Stimulated activated CD8-positive, alpha-beta memory T cell treated with anti-CD3 and anti-CD28 coated beads, Interleukin-7, amount 100 ng/mL, for 48 hours (primary cell): ENCODE measurements around the gene DAP.
"Not testable (repeated sequence)": the region's sequence is repeated elsewhere in the genome, so short reads cannot be mapped to it uniquely, and the experiment has no call there.

ENCODE experiments used
- DNase-seq, 2 donors: peaks; one replicate each; pipeline ENCODE4 v3.0.0-alpha.2; 2020; ENCODE audit warnings: low read depth in 1 of 2; ENCODE audit errors: extremely low read depth in 1 of 2

Gene DAP

GRCh38 chr5:10761185-10761932 lies at the start of gene DAP:
DAP (minus strand) TSS chr5:10761234; CDS start chr5:10761068, 166 bp downstream.
- DNase-seq = peak; percentile 68 to 72

- DNase-seq = no peak
These were observed 47.6 kb upstream of the DAP start for GRCh38 chr5:10808347-10809226.

DNA sequence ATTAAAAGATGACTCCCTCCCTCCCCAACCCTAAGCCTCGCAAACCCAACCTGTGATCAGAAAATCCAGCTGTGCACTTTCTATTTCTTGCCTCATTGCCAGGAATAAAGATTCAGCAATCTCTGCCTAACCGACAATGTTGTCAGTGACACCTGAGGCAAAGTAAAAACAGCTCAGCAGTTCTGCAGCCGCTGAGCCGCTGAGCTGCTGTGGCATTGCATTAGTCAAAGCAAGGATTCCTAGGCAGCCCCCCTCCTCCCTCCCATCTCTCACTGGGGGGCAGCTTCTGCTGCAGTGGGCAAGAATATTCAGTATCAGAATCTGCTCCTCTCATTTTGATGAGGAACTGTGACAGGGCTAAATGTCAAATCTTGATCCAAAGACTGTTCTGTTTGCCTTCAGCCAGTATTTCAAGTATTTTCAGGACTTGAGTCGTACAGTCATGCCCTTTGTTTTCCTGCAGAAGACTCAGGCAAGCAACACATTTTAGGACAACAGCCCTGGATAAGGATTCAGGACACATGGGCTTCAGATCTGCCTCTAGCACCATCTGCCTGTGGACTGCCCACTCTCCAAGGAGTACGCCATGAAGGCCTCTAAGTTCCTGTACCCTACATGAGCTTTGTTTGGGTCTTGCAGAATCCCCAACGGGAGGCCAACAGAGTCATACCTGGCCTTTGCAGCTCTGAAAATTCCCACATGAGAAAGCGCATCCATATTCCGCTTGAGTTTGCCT lies 41.1 kb upstream of the DAP start:
- no peak for DNase-seq

DNA sequence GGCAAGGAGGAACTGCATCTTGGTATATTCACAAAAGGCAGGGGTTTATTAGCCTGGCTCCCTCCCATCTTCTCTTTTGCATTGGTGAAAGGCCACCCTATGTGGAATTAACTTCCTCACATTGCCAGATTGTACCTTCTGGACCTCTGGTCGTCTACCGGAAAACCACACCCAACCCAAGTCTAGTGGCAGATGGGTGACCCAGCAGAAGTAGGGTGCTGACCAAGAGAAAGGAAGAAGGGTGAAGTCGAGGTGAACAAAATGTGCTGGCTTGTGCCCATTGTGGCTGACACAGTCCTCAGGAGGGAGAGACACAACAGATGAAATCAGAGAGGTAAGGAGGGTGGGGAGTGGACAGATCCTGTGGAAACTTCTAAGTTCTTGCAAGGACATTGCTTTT lies 39.8 kb upstream of the DAP start:
- no peak for DNase-seq

GRCh38 chr5:10797261-10797660 lies 36.2 kb upstream of the DAP start:
- DNase-seq = no peak

- no peak for DNase-seq
These were observed 32.8 kb upstream of the DAP start for GRCh38 chr5:10793785-10794184.

DNA sequence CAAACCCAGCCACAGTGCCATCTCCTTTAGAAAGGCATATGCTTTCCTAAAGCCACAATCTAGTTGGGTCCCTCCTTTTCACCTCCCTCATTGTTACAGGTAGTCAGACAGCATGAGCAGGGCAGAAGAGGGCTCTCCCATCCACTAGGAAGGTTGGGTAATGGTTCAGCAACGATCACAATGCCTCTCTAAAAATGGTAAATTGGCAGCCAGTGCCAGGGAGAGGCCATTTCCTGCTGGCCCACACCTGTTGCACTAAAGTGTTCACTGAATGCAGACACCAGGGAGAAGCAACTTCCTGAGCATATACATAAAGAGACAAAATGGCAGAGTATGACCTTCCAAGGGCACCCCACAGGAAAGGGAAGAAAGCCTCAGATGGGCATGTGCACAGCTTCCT lies 31.3 kb upstream of the DAP start:
- no peak for DNase-seq

GRCh38 chr5:10789726-10790125 lies 28.7 kb upstream of the DAP start:
- no peak for DNase-seq

DNA sequence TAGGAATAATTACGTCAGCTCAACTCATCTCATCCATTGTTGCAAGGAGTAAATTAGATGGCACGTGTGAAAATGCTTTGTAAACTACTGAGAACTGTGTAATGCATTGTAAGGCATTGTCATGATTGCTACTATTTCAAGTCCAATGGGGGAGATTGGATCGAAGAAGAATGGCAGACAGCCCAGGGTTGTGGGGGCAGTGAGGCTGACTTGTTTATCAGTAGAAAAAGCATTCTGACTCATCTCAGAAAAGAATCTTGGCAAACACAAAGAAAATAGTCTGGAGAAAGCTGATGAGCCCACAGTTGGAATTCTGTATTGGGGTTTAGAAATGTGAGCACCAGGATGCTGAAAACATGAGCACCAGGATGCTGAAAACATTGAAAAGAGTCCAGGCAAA lies 28.0 kb upstream of the DAP start:
- no peak for DNase-seq

GRCh38 chr5:10788358-10788757 lies 27.3 kb upstream of the DAP start:
- no peak for DNase-seq

GRCh38 chr5:10786835-10787234 lies 25.8 kb upstream of the DAP start:
- no peak for DNase-seq

- DNase-seq = not testable (repeated sequence)
These were observed 19.2 kb upstream of the DAP start for GRCh38 chr5:10780208-10780607.

- DNase-seq = no peak
These were observed 18.6 kb upstream of the DAP start for GRCh38 chr5:10779592-10779991.

- no peak for DNase-seq
These were observed 17.3 kb upstream of the DAP start for GRCh38 chr5:10778179-10778910.

DNA sequence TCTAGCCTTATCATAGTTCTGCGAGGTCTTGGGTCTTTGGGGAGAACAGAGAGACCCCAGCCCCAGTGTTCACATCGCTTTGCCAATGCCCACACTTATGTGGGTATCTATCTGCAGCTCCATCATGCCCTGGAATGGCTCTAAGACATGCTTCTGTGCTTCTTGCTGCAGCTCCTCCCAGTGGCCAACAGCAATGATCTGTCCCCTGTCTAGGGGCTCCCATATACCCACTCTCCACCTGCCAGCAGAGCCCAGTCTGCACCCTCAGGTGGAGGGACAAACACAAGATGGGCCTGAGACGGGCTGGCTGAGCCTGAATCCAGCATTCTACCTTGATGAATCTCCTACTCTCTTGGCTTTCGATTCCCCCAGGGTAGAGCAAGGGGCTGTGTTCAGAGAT lies 14.6 kb upstream of the DAP start:
- DNase-seq = no peak

GRCh38 chr5:10772901-10773585 lies 12.0 kb upstream of the DAP start:
- DNase-seq = no peak

DNA sequence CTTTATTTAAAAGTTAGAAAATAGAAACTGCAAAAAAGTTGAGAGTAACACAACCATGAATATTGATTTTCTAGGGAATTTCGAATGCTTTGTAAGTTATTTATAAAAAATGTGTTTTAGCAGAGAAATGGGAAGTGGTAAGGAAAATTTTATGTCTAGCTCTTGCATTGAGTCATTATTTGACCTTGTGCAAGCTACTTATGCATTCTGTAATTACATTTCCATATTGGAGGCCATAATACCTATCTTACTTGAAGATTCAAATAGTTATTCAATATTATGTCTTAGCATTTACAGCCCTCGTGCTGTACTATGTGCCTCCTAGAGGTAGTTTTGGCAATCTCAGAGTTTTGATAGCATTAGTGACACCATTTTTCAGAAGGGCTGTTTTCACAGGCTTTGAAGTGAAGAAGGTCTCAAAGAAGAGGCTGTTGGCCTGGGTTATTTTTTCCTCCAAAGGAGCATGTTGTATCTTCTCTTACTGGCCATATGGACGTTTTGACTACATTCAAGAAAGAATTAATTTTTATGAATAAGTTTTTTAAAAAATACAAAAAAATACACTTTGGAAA lies 7.4 kb upstream of the DAP start:
- no peak for DNase-seq

DNA sequence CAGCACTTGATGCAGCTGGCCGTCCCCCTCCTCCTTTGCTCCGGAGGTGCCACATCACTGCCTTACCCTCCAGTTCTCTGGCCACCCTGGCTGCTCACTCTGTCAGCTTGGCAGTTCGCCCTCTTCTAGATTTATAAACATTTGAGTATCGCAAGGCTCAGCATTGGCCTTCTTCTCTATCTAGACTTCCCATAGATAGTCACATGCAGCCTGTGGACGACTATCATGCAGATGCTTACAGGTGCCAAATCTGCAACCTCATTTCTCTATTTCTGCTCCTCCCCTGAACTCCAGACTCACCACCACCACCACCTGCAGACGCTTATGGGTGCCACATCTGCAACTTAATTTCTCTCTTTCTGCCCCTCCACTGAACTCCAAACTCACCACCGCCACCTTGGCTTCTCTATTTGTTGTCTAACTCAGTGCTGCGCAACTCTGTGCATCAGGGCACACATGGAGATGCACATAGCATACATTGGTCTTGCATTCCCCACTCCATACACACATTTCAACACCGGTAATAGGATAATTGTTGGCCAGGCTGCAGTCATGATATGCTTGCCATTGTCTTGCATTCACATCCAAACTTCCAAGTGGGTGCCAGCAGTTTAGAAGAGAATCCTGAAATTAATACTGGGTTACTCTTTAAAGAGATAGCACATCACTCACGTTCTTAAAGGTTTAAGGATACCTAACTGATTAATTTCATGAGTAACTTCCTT lies 1.9 kb upstream of the DAP start:
- no peak for DNase-seq
